ENCODE results near the gene FMNL3.
"Not testable (repeated sequence)": the region's sequence is repeated elsewhere in the genome, so short reads cannot be mapped to it uniquely, and the experiment has no call there.

The FMNL3 gene
- total RNA-seq = 60.8 to 114 (median 85.1) reads per million in 4 donors

GRCh38 chr12:49707128-49707811, at the start of gene FMNL3:
Gene FMNL3, minus strand, starts transcription at chr12:49707405. Its CDS starts 225 bp downstream, at chr12:49707180.
- peak; percentile 97 to 99 (median 98) for DNase-seq

- no peak for DNase-seq
Measured at GRCh38 chr12:49750996-49751393, 43.8 kb upstream of the FMNL3 start.

- peak in 3 of 5 donors; percentile 12 to 92 (median 31) for DNase-seq
Measured at GRCh38 chr12:49750027-49750995, 43.1 kb upstream of the FMNL3 start.

- DNase-seq = no peak
Measured at GRCh38 chr12:49748800-49749199, 41.6 kb upstream of the FMNL3 start.

- DNase-seq = peak in 1 of 5 donors; percentile 35
Measured at GRCh38 chr12:49748306-49748705, 41.1 kb upstream of the FMNL3 start.

DNA sequence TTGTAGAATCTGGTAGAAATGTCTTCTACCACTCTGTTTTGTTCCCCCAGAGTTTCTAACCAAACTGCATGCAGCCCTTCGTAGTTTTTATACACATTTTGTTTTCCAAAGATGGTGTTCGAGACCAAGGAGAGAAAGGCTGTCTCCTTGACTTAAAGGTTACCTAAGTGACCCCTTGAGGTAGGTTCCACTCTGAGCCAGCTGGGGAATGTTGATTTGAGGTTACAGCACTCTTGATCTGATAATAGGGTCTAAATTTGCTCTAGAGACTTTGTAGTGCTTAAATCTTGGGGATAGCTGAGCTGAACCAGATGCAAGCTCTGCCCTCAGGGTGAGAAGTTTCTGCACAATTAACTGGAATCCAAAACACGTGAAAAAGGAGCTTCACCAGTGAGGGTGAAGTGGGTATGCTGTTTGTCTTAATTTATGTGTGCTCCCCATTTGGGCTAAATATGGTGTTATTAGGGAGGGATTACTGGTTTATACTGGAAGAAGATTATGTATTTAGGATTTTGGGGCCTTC, 37.2 kb upstream of the FMNL3 start:
- no peak for DNase-seq

- DNase-seq = peak; percentile 79 to 94 (median 87)
Measured at GRCh38 chr12:49741882-49742620, 34.8 kb upstream of the FMNL3 start.

DNA sequence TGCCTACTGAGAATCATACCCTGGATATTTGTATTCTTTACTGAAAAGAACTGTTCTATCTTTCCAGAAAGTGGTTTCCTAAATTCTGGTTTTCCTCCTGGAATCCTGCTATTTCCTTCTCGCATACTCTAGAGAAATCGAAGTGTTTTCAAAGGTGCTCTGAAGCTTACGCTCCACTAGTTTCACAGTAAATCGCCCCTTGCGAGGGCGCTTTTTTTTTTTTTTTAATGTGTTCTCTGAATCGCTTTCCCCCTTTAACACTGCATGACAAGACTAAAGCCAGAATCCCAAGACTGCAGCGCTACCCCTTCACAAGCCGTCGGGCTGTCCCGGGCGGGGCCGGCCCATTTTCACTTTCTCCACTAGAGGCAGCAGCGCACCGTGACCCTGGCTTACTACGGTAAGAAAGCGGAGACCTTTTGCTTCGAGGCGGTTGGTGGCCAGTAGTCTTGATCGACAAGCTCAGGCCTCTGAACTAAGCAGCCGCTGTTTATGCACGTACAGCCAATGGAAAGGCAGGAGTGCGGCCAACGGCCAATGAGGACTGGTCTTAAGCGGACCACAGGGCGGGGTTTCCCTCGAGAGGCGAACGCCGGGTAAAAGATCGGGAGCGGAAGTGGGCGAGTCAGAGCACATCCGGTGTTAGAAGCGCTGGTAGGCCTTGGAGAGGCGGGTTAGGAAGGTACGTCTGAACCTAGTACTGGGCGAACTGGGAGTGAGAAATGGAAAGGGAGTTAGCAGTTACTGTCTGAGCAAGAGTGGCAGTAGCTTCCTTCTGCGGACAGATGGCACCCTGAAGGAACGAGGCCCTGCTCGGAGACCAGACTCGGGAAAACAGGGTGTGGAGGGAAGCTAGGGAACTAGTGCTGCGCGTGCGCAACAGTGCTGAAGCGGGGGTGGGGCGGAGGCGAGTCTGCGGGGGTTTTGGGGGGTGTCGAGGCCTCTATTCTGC, 34.0 kb upstream of the FMNL3 start, which contains the start of gene TMBIM6:
Gene TMBIM6 (plus strand): TSS at position 628 of the 952 bp plus-strand sequence. CDS start 10,937 bp downstream, outside the sequence.
- DNase-seq = peak; percentile 96 to 100 (median 99)

DNA sequence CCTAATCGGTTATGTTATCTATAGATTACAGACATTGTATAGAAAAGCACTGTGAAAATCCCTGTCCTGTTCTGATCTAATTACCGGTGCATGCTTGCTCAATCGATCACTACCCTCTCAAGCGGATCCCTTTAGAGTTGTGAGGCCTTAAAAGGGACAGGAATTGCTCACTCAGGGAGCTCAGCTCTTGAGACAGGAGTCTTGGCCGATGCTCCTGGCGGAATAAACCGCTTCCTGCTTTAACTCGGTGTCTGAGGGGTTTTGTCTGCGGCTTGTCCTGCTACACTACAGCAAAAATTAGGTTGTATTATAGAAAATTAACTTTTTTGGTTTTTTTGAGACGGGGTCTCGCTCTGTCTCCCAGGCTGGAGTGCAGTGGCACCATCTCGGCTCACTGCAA, 33.1 kb upstream of the FMNL3 start:
- DNase-seq = not testable (repeated sequence)

DNA sequence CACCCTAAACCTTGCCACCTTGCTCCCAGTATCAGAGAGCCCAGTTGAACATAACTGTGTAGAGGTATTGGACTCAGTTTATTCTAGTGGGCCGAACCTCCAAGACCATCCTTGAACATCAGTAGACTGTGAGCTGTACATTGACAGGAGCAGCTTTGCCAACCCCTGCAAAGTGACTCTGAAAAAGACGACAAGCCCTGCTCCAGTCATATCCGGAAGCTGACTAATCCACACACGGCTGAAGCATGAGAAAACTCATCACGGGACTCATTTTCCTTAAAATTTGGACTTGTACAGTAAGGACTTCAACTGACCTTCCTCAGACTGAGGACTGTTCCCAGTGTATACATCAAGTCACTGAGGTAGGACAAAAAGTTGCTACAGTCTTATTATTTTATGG, 31.5 kb upstream of the FMNL3 start:
- DNase-seq = not testable (repeated sequence)

DNA sequence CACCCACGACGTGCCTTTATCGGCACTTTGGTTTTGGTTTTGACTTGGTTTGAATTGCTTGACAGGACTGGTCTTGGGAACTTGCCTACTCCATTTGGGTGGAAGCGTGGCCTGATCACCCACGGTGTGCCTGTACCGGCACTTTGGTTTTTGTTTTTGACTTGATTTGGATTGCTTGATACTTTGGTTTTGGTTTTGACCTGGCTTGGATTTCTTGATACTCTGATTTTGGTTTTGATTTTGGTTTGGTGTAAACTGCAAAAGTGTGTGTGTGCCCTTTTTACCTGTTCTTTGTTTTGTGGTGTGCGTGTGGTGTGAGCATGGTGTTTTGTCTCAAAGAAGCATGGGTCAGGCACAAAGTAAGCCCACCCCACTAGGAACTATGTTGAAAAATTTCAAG, 27.7 kb upstream of the FMNL3 start:
- DNase-seq = not testable (repeated sequence)

DNA sequence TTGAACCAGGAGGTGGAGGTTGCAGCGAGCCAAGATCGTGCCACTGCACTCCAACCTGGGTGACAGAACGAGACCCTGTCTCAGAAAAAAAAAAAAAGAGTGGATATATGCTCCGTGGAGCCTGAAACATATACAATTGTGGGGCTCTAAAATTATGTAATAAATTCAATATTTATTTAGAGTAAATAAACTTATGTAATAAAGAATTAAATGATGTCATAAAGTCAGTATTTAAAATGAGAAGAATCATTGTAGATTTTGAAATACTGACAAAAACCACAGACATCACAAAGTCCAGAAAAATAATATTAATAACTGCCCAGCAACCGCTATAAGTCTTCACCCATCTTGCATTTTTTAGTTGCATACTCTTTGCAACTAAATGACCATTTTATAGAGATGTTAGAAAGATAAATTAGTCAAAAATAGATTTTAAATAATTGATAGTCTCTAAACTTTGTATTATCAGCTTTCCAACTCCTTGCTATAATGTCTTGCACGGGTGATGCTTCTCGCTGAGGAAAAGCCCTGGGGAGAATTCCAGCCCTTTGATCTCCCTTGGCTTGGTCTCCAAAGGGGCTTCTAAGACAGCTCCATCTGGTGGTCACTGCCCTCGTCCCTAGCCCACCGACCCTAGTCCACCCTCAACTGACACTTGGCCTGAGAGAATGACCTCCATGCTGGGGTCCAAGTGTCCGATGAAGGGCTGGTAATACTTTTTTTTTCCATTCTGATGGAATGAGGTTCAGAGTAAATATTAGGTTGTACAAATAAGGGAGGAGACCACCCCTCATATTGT, 26.2 kb upstream of the FMNL3 start:
- no peak for DNase-seq

DNA sequence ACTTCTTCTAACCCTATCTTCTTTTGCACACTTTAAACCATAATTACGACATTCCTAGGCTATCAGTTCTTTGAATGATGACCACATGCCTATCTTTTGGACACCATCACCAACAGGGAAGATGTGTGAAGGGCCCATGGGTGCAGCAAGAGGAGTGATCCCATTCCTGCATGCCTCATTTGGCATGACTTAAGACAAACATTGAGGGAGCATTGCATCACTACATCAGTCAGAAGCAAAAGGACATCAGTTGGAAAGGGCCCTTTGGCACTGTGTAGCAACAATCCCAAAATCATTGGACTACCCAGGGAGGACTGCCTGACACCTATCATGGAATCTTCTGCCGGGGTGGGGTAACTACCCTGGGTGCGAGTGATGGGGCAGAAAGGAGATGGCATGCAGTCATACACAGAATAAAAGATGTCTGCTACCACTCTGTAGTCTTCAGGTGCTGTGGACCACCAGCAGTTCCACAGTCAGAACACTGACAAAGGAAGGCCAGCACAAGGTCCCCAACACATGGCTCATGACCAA, 23.4 kb upstream of the FMNL3 start:
- no peak for DNase-seq

DNA sequence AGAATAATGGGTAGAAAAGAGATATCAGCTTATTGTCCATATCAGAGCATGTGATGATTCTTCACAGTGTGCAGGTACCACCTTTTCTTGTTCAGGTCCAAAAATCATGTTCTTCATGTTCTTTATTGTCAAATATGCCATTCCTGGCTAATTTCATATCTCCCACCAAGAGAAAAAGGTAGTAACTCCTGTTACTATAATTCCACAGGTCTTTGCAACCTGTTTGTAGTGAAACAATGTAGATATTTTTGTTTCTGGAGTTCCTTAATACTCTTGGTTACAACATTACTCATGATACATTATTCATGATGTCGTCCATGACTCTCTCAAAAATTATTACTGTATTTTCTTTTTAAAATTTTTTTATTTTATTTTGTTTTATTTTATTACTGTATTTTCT, 22.8 kb upstream of the FMNL3 start:
- no peak for DNase-seq

- no peak for DNase-seq
Measured at GRCh38 chr12:49728446-49728845, 21.2 kb upstream of the FMNL3 start.

DNA sequence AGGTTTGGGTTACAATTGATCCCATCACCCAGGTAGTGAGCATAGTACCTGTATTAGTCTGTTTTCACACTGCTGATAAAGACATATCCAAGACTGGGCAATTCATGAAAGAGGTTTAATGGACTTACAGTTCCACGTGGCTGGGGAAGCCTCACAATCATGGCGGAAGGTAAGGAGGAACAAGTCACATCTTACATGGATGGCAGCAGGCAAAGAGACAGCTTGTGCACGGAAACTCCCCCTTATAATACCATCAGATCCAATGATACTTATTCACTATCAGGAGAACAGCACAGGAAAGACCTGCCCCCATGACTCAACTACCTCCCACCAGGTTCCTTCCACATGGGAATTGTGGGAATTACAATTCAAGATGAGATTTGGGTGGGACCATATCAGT, 14.2 kb upstream of the FMNL3 start:
- not testable (repeated sequence) for DNase-seq

- DNase-seq = no peak
Measured at GRCh38 chr12:49720214-49720613, 13.0 kb upstream of the FMNL3 start.

DNA sequence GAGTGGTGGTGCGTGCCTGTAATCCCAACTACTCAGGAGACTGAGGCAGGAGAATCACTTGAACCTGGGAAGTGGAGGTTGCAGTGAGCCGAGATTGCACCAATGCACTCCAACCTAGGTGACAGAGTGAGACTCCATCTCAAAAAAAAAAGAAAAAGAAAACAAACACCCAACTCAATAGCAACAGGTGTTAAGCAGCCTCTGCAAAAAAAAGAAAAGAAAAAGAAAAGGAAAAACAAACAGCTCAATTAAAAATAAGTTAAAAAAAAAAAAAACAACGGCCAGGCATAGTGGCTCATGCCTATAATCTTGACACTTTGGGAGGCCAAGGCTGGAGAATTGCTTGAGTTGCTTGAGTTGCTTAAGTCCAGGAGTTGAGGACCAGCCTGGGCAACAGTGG, 10.6 kb upstream of the FMNL3 start:
- not testable (repeated sequence) for DNase-seq

GRCh38 chr12:49716553-49716952, 9.3 kb upstream of the FMNL3 start:
- no peak for DNase-seq

DNA sequence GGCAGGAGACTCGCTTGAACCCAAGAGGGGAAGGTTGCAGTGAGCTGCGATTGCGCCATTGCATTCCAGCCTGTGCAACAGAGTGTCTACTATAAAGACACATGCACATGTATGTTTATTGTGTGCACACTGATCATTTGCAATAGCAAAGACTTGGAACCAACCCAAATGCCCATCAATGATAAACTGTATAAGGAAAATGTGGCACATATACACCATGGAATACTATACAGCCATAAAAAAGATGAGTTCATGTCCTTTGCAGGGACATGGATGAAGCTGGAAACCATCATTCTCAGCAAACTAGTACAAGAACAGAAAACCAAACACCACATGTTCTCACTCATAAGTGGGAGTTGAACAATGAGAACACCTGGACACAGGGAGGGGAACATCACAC, 6.7 kb upstream of the FMNL3 start:
- DNase-seq = not testable (repeated sequence)
